HT1080 (cell line): Measurements from ENCODE around the gene OR52N2. TPM values are rescaled to one million over a fixed set of nuclear protein-coding genes. Genes with fewer than 3 reads are reported as not detected.

Experiments used
- DNase-seq: peaks from one replicate; pipeline ENCODE4 v3.0.0-alpha.2; 2015; ENCODE audit warnings: low read depth
- polyA plus RNA-seq, 2 experiments: library from polyadenylated mRNA; depleted of rRNA; stranded (reverse); fragments of >200 nt; gene quantifications; 2 replicates each; pipeline ENCODE4 v1.2.3, GENCODE V29; 2015
- total RNA-seq: library from RNA; depleted of rRNA; stranded (reverse); fragments of >200 nt; shearing (Covaris generic); gene quantifications from 2 replicates; pipeline ENCODE4 v1.2.3, GENCODE V29; 2014; rRNA removed

OR52N2 gene
- total RNA-seq: not detected in 2 replicates
- polyA plus RNA-seq (2015; cell fraction: cytosol; rRNA removed): 0.14 TPM in 1 of 2 replicates, not detected in the other
- not detected in 2 replicates for polyA plus RNA-seq (2015; cell fraction: nucleus; rRNA removed)

DNA sequence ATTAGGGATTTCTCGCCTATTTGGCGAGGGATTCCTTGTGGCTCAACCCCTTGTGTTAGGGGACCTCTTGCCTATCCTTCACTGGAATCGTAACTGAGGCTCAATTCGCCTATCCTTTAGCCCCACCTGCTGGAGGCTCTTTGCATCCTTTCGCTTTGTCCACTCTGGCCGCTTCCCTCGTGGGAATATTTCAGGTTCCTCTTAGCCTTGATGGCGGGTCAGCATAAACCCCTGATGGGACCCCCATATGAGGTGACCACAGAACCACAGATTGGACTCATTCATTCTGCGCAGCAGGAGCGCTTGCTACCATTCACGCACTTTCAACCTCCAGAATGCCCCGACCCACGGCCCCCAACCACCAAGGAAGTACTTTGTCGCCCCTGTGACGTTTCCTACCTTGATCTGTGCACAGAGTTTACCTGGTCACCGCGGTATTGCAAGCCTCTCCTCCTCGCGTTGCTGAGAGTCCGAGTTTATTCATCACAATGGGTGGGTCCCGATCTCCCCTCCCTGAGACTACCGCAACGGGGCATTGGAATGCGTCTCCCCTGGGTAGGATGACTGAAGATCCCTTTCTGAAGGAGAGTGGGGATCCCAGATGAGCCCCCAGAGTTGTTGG, at the start of gene OR52N2:
TSS of gene OR52N2 (plus strand) at position 425 of the 622 bp plus-strand sequence. CDS start 11,412 bp downstream, outside the sequence.
- peak; percentile 67 for DNase-seq

DNA sequence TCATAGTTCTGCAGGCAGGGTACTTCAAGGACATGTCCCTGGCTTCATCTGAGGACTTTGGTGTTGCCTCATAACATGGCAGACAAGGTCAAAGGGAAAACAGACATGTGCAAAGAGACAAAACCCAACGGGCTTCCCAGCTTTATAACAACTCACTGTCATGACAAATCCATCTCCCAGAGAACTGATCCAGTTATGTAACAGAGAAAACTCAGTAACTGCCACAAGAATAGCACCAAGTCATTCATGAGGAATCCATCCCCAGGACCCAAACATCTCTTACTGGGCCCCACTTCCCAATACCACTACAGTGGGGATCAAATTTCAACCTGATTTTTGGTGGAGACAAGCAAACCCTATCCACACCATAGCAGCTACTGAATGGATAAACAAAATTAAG, 41.7 kb upstream of the OR52N2 start:
- DNase-seq: peak; percentile 14

DNA sequence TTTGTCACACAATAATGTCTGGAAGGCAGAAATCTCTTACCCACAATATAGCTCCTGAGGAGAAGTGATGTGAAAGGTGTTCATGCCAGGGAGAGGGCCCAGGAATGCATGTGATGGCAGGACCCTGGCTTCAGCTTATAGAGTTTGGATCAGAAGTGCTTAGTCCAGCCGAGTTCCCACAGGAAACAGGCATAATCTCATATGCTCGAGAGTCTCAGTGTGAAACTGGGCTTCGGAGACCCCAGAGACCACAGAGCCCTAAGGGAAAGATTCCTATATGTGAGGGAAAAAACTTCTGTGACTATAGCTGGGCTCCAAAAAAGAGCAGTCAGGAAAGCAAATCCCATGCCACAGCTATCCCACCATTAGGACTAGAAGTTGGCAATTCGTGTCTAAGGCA, 25.5 kb upstream of the OR52N2 start, which contains the start of gene OR52N5:
TSS of gene OR52N5 (minus strand) at position 101 of the 400 bp plus-strand sequence. CDS start 4,721 bp downstream, outside the sequence.
- no peak for DNase-seq

- no peak for DNase-seq
Observed at GRCh38 chr11:5791165-5791564, 17.6 kb upstream of the OR52N2 start, which contains the start of gene OR52N1. OR52N1 (minus strand) TSS chr11:5791265; CDS start chr11:5788816, 2,449 bp downstream.

- DNase-seq: no peak
Observed at GRCh38 chr11:5796541-5796940, 12.2 kb upstream of the OR52N2 start.

DNA sequence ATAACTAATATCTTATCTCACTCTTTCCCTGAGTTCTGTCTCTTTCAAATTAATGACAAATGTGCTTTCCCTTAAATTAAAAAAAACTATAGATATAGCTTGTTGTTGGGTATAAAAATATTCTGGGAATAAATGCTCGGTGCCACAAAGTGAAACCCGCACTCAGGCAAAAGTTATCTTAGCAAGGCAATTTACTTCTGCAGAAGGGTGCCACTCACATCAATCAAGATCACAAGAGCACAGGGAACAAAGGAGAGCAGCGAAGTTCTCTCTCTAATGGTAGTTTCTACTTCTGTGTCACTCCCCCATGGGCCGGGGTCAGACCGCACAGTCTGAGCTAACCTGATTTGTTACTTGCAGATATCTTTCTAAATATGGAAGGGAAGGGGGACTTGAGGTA, 4.7 kb upstream of the OR52N2 start:
- no peak for DNase-seq

GRCh38 chr11:5807580-5807979, 1.1 kb upstream of the OR52N2 start:
- no peak for DNase-seq

- DNase-seq: no peak
Observed at GRCh38 chr11:5809122-5809519, 397 bp downstream of the OR52N2 start.

- DNase-seq: no peak
Observed at GRCh38 chr11:5809905-5810795, 1.4 kb downstream of the OR52N2 start.

GRCh38 chr11:5815534-5815933, 6.8 kb downstream of the OR52N2 start:
- no peak for DNase-seq

- no peak for DNase-seq
Observed at GRCh38 chr11:5818245-5818886, 9.6 kb downstream of the OR52N2 start.

- DNase-seq: no peak
Observed at GRCh38 chr11:5831196-5831829, 22.6 kb downstream of the OR52N2 start.

DNA sequence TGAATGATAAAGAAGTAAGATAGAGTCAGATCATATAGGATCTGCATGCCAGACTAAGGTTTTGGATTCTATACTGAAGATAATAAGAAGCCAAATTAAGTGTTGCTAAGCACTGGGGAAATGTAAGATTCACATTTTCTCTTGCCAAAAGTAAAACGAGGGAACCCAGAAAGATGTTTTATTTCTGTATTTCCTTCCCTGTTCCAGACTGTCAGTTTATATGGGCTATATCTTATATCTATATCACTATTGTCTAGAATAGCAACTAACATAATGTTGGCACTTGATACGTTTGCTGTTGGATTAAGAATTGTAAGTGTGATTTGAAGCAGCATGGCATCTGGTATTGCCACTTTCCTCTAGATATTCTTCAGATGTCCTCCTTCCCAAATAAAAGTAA, 24.7 kb downstream of the OR52N2 start:
- DNase-seq: no peak

GRCh38 chr11:5837695-5838094, 29.0 kb downstream of the OR52N2 start:
- DNase-seq: no peak

- no peak for DNase-seq
Observed at GRCh38 chr11:5841797-5842196, 33.1 kb downstream of the OR52N2 start, which contains the start of gene OR52E6. OR52E6 (minus strand) TSS chr11:5841897; CDS start chr11:5841897, 0 bp downstream.

- DNase-seq: no peak
Observed at GRCh38 chr11:5846701-5847100, 38.0 kb downstream of the OR52N2 start.

- DNase-seq: no peak
Observed at GRCh38 chr11:5847711-5848110, 39.0 kb downstream of the OR52N2 start.

DNA sequence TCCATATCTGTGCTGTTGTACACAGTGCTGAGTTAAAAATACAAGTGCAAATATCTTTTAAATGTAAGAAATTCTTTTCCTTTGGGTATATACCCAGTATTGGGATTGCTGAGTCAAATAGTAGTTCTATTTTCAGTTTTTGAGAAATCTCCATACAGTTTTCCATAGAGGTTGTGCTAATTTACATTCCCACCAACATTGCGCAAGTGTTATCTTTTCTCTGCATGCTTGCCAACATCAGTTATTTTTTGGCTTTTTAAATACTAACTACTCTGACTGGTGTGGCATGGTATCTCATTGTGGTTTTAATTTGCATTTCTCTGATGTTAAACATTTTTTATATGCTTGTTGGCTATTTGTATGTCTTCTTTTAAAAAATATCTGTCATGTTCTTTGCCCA, 42.3 kb downstream of the OR52N2 start:
- no peak for DNase-seq

- no peak for DNase-seq
Observed at GRCh38 chr11:5857590-5857989, 48.9 kb downstream of the OR52N2 start, which contains the start of gene OR52E8. OR52E8 (minus strand) TSS chr11:5857690; CDS start chr11:5857690, 0 bp downstream.

DNA sequence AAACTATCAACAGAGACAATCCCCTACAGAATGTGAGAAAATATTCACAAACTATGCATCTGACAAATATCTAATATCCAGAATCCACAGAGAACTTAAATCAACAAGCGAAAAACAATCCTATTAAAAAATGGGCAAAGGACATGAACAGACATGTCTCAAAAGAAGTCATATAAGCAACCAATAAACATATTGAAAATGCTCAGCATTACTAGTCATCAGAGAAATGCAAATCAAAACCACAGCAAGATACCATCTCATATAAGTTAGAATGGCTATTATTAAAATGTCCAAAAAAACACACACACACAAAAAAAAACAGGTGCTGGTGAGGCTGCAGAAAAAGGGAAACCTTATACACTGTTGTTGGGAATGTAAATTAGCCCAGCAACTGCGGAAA, 57.1 kb downstream of the OR52N2 start:
- no peak for DNase-seq
